MCF 10A (cell line): ENCODE measurements around the gene NSRP1. TPM values are rescaled to one million over a fixed set of nuclear protein-coding genes. Genes with fewer than 3 reads are reported as not detected.

Experiments
- BruUV-seq: library from RNA; stranded (reverse); fragments of 400-500 nt; replicated peaks from 2 replicates; lab custom pipeline; 2021; lab: Mats Ljungman, UMichigan
- CTCF ChIA-PET: fragments of 300-600 bp; sonication (Branson Sonifier 250); formaldehyde crosslinking; extraction: SDS; loops from one replicate; lab custom pipeline; 2021; ENCODE audit warnings: antibody characterized with exemption, inconsistent platforms; lab: Yijun Ruan, JAX
- POLR2A ChIA-PET: fragments of 300-600, 350-650 bp; sonication (Branson Sonifier 250); formaldehyde crosslinking; extraction: SDS; loops from one replicate; lab custom pipeline; 2020; ENCODE audit warnings: antibody characterized with exemption, inconsistent platforms; lab: Yijun Ruan, JAX
- DNase-seq: peaks from one replicate; pipeline ENCODE4 v3.0.0-alpha.2; 2018; ENCODE audit not compliant: unreplicated experiment
- H3K27ac Mint-ChIP-seq: one replicate; pipeline ENCODE4 v1.8.0; 2022; ENCODE audit warnings: mild to moderate bottlenecking, low read depth, mixed read lengths; ENCODE audit not compliant: unreplicated experiment
- H3K27me3 Mint-ChIP-seq: one replicate; pipeline ENCODE4 v1.8.0; 2022; ENCODE audit warnings: mixed read lengths; ENCODE audit not compliant: insufficient read depth, unreplicated experiment
- H3K36me3 Mint-ChIP-seq: one replicate; pipeline ENCODE4 v1.8.0; 2022; ENCODE audit warnings: mild to moderate bottlenecking, moderate library complexity, mixed read lengths; ENCODE audit not compliant: insufficient read depth, unreplicated experiment
- H3K4me1 Mint-ChIP-seq: one replicate; pipeline ENCODE4 v1.8.0; 2022; ENCODE audit warnings: mixed read lengths; ENCODE audit not compliant: insufficient read depth, unreplicated experiment
- H3K4me3 Mint-ChIP-seq: one replicate; pipeline ENCODE4 v1.8.0; 2022; ENCODE audit warnings: mild to moderate bottlenecking, moderate library complexity, mixed read lengths; ENCODE audit not compliant: unreplicated experiment
- H3K9me3 Mint-ChIP-seq: one replicate; pipeline ENCODE4 v1.8.0; 2022; ENCODE audit warnings: mixed read lengths; ENCODE audit not compliant: unreplicated experiment
- intact Hi-C: fragments of 100-400 bp; cut with micrococcal nuclease; formaldehyde crosslinking; loops from 2 replicates; pipeline ENCODE4 v1.14.1; 2022
- total RNA-seq: library from RNA; stranded (reverse); gene quantifications from 2 replicates; pipeline ENCODE4 v1.2.3, GENCODE V29; 2022
- TF ChIP-seq, protein P1 (sequence below): fragments of 200-600 bp; IDR thresholded peaks from one replicate; pipeline ENCODE4 v1.8.0; 2022; ENCODE audit warnings: antibody characterized with exemption, mild to moderate bottlenecking; ENCODE audit not compliant: unreplicated experiment

The NSRP1 gene
- total RNA-seq, 1 experiment from 2014 or later, result 57.3 TPM

DNA sequence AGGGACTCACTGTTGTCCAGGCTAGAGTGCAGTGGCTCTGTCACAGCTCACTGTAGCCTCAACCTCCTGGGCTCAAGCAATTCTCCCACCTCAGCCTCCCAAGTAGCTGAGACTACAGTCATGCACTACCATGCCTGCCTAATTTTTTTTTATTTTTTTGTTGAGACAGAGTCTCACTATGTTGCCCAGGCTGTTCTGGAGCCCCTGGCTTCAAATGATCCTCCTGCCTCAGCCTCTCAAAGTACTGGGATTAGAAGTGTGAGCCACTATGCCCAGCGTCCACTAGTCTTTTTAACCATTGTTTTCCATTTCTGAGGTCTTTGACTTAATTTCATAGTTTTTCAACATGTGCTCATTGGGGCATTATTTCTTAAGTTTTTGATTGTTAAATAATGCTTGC, 13.5 kb downstream of the NSRP1 start:
- TF ChIP-seq, protein P1, sequence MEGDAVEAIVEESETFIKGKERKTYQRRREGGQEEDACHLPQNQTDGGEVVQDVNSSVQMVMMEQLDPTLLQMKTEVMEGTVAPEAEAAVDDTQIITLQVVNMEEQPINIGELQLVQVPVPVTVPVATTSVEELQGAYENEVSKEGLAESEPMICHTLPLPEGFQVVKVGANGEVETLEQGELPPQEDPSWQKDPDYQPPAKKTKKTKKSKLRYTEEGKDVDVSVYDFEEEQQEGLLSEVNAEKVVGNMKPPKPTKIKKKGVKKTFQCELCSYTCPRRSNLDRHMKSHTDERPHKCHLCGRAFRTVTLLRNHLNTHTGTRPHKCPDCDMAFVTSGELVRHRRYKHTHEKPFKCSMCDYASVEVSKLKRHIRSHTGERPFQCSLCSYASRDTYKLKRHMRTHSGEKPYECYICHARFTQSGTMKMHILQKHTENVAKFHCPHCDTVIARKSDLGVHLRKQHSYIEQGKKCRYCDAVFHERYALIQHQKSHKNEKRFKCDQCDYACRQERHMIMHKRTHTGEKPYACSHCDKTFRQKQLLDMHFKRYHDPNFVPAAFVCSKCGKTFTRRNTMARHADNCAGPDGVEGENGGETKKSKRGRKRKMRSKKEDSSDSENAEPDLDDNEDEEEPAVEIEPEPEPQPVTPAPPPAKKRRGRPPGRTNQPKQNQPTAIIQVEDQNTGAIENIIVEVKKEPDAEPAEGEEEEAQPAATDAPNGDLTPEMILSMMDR, result no peak
- no peaks in the 10 kb centered on the region for H3K27me3 Mint-ChIP-seq
- no TSS peak for BruUV-seq
- CTCF ChIA-PET, result no interaction called here
- H3K27ac Mint-ChIP-seq, result peak overlapping the region; percentile 35
- POLR2A ChIA-PET, result interaction anchor here (1.1 kb wide), 2 partner anchors 12 to 17 kb away, joined by 3 read pairs; no protein-coding TSS in a partner anchor
- H3K4me1 Mint-ChIP-seq, result peaks cover 6% of the 10 kb centered on the region
- peaks cover 65% of the 10 kb centered on the region for H3K36me3 Mint-ChIP-seq
- no peak for DNase-seq
- intact Hi-C loops, result no loop called here
- H3K4me3 Mint-ChIP-seq, result no peak overlapping the region
- H3K9me3 Mint-ChIP-seq, result no peaks in the 10 kb centered on the region

DNA sequence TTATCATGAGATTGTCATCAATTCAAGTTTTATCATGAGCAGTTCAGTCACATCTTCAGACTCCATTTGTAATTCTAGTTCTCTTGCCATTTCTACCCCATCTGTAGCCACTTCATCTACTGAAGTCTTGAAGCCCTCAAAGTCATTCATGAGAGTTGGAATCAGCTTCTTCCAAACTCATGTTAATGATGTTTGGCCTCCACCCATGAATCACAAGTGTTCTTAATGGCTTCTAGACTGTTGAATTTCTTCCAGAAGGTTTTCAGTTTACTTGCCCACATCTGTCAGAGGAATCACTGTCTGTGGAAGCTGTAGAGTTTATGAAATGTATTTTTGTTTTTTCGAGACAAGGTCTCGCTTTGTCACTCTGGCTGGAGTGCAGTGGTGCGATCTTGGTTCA, 16.0 kb downstream of the NSRP1 start:
- ChIA-PET CTCF (interaction anchor here (0.6 to 1.9 kb wide), 4 partner anchors 8 to 158 kb away, joined by 3 to 10 read pairs (median 4); no protein-coding TSS in a partner anchor), POLR2A (interaction anchor here (0.7 to 1.8 kb wide), 3 partner anchors 9 to 16 kb away, joined by 4 to 7 read pairs (median 5); partner anchors contain the start of gene NSRP1)
- BruUV-seq, result no TSS peak
- intact Hi-C loops, result no loop called here
- H3K27ac Mint-ChIP-seq, result no peak overlapping the region
- H3K27me3 Mint-ChIP-seq, result no peaks in the 10 kb centered on the region
- TF ChIP-seq, protein P1, result no peak
- no peaks in the 10 kb centered on the region for H3K9me3 Mint-ChIP-seq
- DNase-seq, result no peak
- no peaks in the 10 kb centered on the region for H3K4me1 Mint-ChIP-seq
- no peak overlapping the region for H3K4me3 Mint-ChIP-seq
- peaks cover 63% of the 10 kb centered on the region for H3K36me3 Mint-ChIP-seq

DNA sequence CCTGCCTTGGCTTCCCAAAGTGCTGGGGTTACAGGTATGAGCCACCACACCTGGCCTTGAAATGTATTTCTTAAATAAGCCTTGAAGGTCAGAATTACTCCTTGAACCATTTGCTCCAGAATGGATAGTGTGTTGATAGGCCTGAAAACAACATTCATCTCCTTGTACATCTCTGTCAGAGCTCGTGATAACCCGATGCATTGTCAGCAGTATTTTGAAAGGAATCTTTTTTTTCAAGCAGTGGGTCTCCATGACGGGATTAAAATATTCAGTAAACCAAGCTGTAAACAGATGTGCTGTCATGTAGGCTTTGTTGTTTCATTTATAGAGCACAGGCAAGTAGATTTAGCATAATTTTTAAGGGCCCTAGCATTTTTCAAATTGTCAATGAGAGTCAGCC, 16.6 kb downstream of the NSRP1 start:
- Mint-ChIP-seq H3K27ac (no peak overlapping the region), H3K27me3 (no peaks in the 10 kb centered on the region), H3K9me3 (no peaks in the 10 kb centered on the region), H3K4me1 (peaks cover 4% of the 10 kb centered on the region), H3K36me3 (peaks cover 59% of the 10 kb centered on the region), H3K4me3 (no peak overlapping the region)
- POLR2A ChIA-PET, result interaction anchor here (0.7 to 1.8 kb wide), 4 partner anchors 9 to 16 kb away, joined by 3 to 7 read pairs (median 4); partner anchors contain the start of gene NSRP1
- intact Hi-C loops, result no loop called here
- CTCF ChIA-PET, result interaction anchor here (0.5 to 1.9 kb wide), 4 partner anchors 8 to 158 kb away, joined by 3 to 10 read pairs (median 4); no protein-coding TSS in a partner anchor
- BruUV-seq, result no TSS peak
- TF ChIP-seq, protein P1, result no peak
- DNase-seq, result no peak

DNA sequence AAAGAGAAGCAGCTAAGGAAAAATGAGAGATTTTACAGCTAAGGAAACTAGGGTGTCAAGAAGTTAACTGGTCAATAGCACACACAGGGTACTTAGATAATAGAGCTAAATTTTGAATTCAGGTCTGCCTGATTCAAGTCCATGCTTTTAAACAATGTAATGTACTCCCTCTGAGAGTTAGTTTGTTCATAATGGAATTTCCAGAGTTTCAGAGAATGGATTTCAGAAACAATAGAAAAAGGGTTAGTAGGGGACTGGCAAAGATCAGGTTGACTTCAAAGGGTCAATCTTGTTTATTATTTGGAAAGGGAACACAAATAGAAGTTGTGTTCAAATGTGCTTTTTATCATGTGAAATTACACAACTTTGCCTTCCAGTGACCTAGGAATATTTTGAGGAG, 17.9 kb downstream of the NSRP1 start:
- no peaks in the 10 kb centered on the region for H3K27me3 Mint-ChIP-seq
- intact Hi-C loops, result no loop called here
- H3K9me3 Mint-ChIP-seq, result no peaks in the 10 kb centered on the region
- peaks cover 6% of the 10 kb centered on the region for H3K4me1 Mint-ChIP-seq
- no TSS peak for BruUV-seq
- H3K4me3 Mint-ChIP-seq, result no peak overlapping the region
- peaks cover 59% of the 10 kb centered on the region for H3K36me3 Mint-ChIP-seq
- H3K27ac Mint-ChIP-seq, result no peak overlapping the region
- ChIA-PET CTCF (interaction anchor here (0.6 to 1.6 kb wide), 3 partner anchors 10 to 89 kb away, joined by 3 to 6 read pairs (median 4); no protein-coding TSS in a partner anchor), POLR2A (interaction anchor here (0.6 kb wide), 1 partner anchor 24 kb away, joined by 3 read pairs; no protein-coding TSS in a partner anchor)
- TF ChIP-seq, protein P1, result no peak
- no peak for DNase-seq
